ENCODE data around the gene OR1L8. TPM values are rescaled to one million over a fixed set of nuclear protein-coding genes. Genes with fewer than 3 reads are reported as not detected.

OR1L8 gene
- total RNA-seq, 1 donor from 2014 or later: not detected

- Histone ChIP-seq H3K4me1 (no peaks in the 10 kb centered on the region), H3K36me3 (no peaks in the 10 kb centered on the region), H3K27ac (no peak within 1 kb of the TSS), H3K4me3 (no peak within 1 kb of the TSS), H3K9me3 (no peaks in the 10 kb centered on the region), H3K27me3 (no peaks in the 10 kb centered on the region)
- no peak for DNase-seq (ENCODE audit: low spot score in 2 of 2)
- intact Hi-C loops (cut with DNase I): no loop called here
- TF ChIP-seq CTCF (IDR thresholded peaks at IDR 0.05): no peak
These were observed 56.0 kb downstream of the OR1L8 start, which contains the start of gene OR1N1 for GRCh38 chr9:122527193-122527592. TSS of gene OR1N1 (minus strand) at chr9:122527293. CDS start at chr9:122527293, 0 bp downstream.

GRCh38 chr9:122526602-122527001 is 56.6 kb downstream of the OR1L8 start:
- intact Hi-C loops (cut with DNase I): no loop called here
- H3K9me3 ChIP-seq: no peaks in the 10 kb centered on the region
- TF ChIP-seq CTCF (IDR thresholded peaks at IDR 0.05): no peak
- no peaks in the 10 kb centered on the region for H3K4me1 ChIP-seq
- no peak for DNase-seq (ENCODE audit: low spot score in 2 of 2)
- no peak overlapping the region for H3K4me3 ChIP-seq
- H3K27me3 ChIP-seq: no peaks in the 10 kb centered on the region
- no peak overlapping the region for H3K27ac ChIP-seq
- H3K36me3 ChIP-seq: no peaks in the 10 kb centered on the region

DNA sequence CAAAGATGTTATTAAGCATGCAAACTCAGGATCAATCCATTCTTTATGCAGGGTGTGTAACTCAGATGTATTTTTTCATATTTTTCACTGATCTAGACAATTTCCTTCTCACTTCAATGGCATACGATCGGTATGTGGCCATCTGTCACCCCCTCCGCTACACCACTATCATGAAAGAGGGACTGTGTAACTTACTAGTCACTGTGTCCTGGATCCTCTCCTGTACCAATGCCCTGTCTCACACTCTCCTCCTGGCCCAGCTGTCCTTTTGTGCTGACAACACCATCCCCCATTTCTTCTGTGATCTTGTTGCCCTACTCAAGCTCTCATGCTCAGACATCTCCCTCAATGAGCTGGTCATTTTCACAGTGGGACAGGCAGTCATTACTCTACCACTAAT is 63.8 kb downstream of the OR1L8 start:
- Histone ChIP-seq H3K4me1 (no peaks in the 10 kb centered on the region), H3K4me3 (no peak overlapping the region), H3K27me3 (no peaks in the 10 kb centered on the region), H3K9me3 (no peaks in the 10 kb centered on the region), H3K27ac (no peak overlapping the region), H3K36me3 (no peaks in the 10 kb centered on the region)
- intact Hi-C loops (cut with DNase I): no loop called here
- TF ChIP-seq CTCF (IDR thresholded peaks at IDR 0.05): no peak
- DNase-seq (ENCODE audit: low spot score in 2 of 2): no peak

DNA sequence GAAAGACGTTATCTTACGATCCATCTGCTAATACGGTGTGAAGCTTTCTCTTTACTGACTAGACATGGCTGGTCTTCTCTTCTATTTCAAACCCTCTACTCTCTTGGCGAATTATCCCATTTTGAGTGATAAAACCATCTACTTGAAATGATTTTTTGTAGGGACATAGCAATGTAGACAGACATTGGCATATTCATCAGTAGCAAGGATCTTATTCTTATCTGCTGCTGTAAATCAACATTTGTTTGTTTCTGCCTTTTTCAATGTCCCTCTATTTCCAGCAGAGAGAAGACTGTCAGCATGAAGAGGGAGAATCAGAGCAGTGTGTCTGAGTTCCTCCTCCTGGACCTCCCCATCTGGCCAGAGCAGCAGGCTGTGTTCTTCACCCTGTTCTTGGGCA is 64.3 kb downstream of the OR1L8 start, which contains the start of gene OR1J4:
TSS of gene OR1J4 (plus strand) at position 301 of the 400 bp plus-strand sequence. CDS start at position 301, 0 bp downstream.
- Histone ChIP-seq H3K4me3 (no peak within 1 kb of the TSS), H3K27ac (no peak within 1 kb of the TSS), H3K9me3 (no peaks in the 10 kb centered on the region), H3K36me3 (no peaks in the 10 kb centered on the region), H3K27me3 (no peaks in the 10 kb centered on the region), H3K4me1 (no peaks in the 10 kb centered on the region)
- intact Hi-C loops (cut with DNase I): no loop called here
- no peak for DNase-seq (ENCODE audit: low spot score in 2 of 2)
- no peak for TF ChIP-seq CTCF (IDR thresholded peaks at IDR 0.05)

DNA sequence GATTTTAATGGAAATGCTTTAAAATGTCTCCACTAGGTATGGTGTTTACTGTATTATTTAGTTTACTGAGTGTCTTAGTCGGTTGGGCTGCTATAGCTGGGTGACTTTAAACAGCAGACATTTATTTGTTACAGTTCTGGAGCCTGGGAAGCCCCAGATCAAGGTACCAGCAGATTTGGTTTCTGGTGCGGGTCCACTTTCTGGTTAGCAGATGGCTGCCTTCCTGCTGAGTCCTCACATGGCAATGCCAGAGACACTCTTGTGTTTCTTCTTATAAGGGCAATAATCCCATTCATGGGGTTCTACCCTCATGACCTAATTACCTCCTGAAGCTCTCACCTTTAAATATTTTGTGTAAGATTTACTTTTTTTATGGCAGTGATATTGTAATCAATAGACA is 65.0 kb downstream of the OR1L8 start:
- TF ChIP-seq CTCF (IDR thresholded peaks at IDR 0.05): no peak
- intact Hi-C loops (cut with DNase I): no loop called here
- DNase-seq (ENCODE audit: low spot score in 2 of 2): no peak
- Histone ChIP-seq H3K27ac (no peak overlapping the region), H3K4me3 (no peak overlapping the region), H3K4me1 (no peaks in the 10 kb centered on the region), H3K9me3 (no peaks in the 10 kb centered on the region), H3K36me3 (no peaks in the 10 kb centered on the region), H3K27me3 (no peaks in the 10 kb centered on the region)

Other genes with a start within 250 kb of the OR1L8 start
- gene PTGS1, start 212.4 kb downstream of the OR1L8 start, total RNA-seq: 13.0 TPM
- gene OR1J1, start 105.5 kb downstream of the OR1L8 start, total RNA-seq: not detected
- gene OR1J2, start 72.6 kb downstream of the OR1L8 start, total RNA-seq: not detected
- not detected for gene OR1J4, start 64.2 kb downstream of the OR1L8 start, total RNA-seq
- gene OR1N1, start 56.1 kb downstream of the OR1L8 start, total RNA-seq: not detected
- gene OR1N2, start 30.3 kb downstream of the OR1L8 start, total RNA-seq: not detected
- gene OR1Q1, start 31.4 kb upstream of the OR1L8 start, total RNA-seq: not detected
- gene OR1B1, start 74.2 kb upstream of the OR1L8 start, total RNA-seq: not detected
- gene OR1L1, start 78.3 kb upstream of the OR1L8 start, total RNA-seq: not detected
- not detected for gene OR1L3, start 91.7 kb upstream of the OR1L8 start, total RNA-seq
- gene OR1L4, start 140.6 kb upstream of the OR1L8 start, total RNA-seq: not detected
- gene OR1L6, start 158.9 kb upstream of the OR1L8 start, total RNA-seq: not detected
- not detected for gene OR5C1, start 205.5 kb upstream of the OR1L8 start, total RNA-seq
- gene OR1K1, start 216.7 kb upstream of the OR1L8 start, total RNA-seq: not detected
- 7.8 TPM for gene PDCL, start 245.2 kb upstream of the OR1L8 start, total RNA-seq

All from ascending aorta (tissue), 2 donors.